Caco-2 (cell line): ENCODE data around the gene PRR36. TPM values are rescaled to one million over a fixed set of nuclear protein-coding genes. Genes with fewer than 3 reads are reported as not detected.
A peak's percentile ranks its signal among the peaks of the same experiment; 100 is the strongest.

Source experiments
- BruUV-seq: library from RNA; stranded (reverse); fragments of 400-500 nt; replicated peaks from 2 replicates; lab custom pipeline; 2021; lab: Mats Ljungman, UMichigan
- CTCF ChIA-PET: fragments of 300-600 bp; sonication (Branson Sonifier 250); formaldehyde crosslinking; loops from one replicate; lab custom pipeline; 2022; ENCODE audit warnings: antibody characterized with exemption; lab: Charles Lee
- POLR2A ChIA-PET: fragments of 300-600 bp; sonication (Branson Sonifier 250); formaldehyde crosslinking; loops from one replicate; lab custom pipeline; 2022; ENCODE audit warnings: antibody characterized with exemption; lab: Charles Lee
- DNase-seq, 2 experiments: peaks; one replicate each; pipeline versions ENCODE4 v3.0.0 to v3.0.0-alpha.2; 2020 to 2022
- H3K27me3 ChIP-seq: replicated peaks from 2 replicates; pipeline ENCODE4 v1.6.0; 2011; ENCODE audit warnings: low read length; ENCODE audit not compliant: control insufficient read depth, insufficient read depth
- H3K36me3 ChIP-seq: 2 replicates; pipeline ENCODE4 v1.5.1; 2011; ENCODE audit warnings: low read length; ENCODE audit not compliant: control insufficient read depth, insufficient read depth
- H3K4me1 ChIP-seq: fragments of 250-450 bp; sonication (Bioruptor Pico); 2 replicates; pipeline ENCODE4 v1.5.1; 2020; ENCODE audit warnings: mild to moderate bottlenecking
- H3K4me3 ChIP-seq: 2 replicates; pipeline ENCODE4 v1.5.1; 2011; ENCODE audit warnings: low read depth, mild to moderate bottlenecking, control low read depth, low read length
- H3K9me3 ChIP-seq: fragments of 250-450 bp; sonication (Bioruptor Pico); 2 replicates; pipeline ENCODE4 v1.5.1; 2020; ENCODE audit warnings: mild to moderate bottlenecking, moderate library complexity
- H3K27ac Mint-ChIP-seq: one replicate; pipeline ENCODE4 v1.8.0; 2022; ENCODE audit warnings: mixed read lengths; ENCODE audit not compliant: unreplicated experiment
- H3K27me3 Mint-ChIP-seq: one replicate; pipeline ENCODE4 v1.8.0; 2022; ENCODE audit warnings: mixed read lengths; ENCODE audit not compliant: insufficient read depth, unreplicated experiment
- H3K36me3 Mint-ChIP-seq: one replicate; pipeline ENCODE4 v1.8.0; 2022; ENCODE audit warnings: mild to moderate bottlenecking, mixed read lengths; ENCODE audit not compliant: insufficient read depth, unreplicated experiment
- H3K4me1 Mint-ChIP-seq: one replicate; pipeline ENCODE4 v1.8.0; 2022; ENCODE audit warnings: low read depth, mixed read lengths; ENCODE audit not compliant: unreplicated experiment
- H3K4me3 Mint-ChIP-seq: one replicate; pipeline ENCODE4 v1.8.0; 2022; ENCODE audit warnings: mild to moderate bottlenecking, moderate library complexity, mixed read lengths; ENCODE audit not compliant: unreplicated experiment
- H3K9me3 Mint-ChIP-seq: one replicate; pipeline ENCODE4 v1.8.0; 2022; ENCODE audit warnings: mixed read lengths; ENCODE audit not compliant: unreplicated experiment
- intact Hi-C: fragments of 100-400 bp; cut with micrococcal nuclease; formaldehyde crosslinking; loops from one replicate; pipeline ENCODE4 v1.10.0; 2022; ENCODE audit not compliant: unreplicated experiment
- total RNA-seq: library from RNA; stranded (reverse); gene quantifications from 2 replicates; pipeline ENCODE4 v1.2.3, GENCODE V29; 2022
- TF ChIP-seq, protein P1 (sequence below), 2 experiments: fragments of 200-600 bp in 1 of 2; IDR thresholded peaks; 1 replicate in 1 of 2; 2 replicates in 1 of 2; pipeline versions ENCODE4 v1.5.1 to v1.8.0; 2011 to 2022; ENCODE audit warnings: antibody characterized with exemption in 1 of 2, control low read depth in 1 of 2, inconsistent platforms in 1 of 2, low read depth in 1 of 2, low read length in 1 of 2, mild to moderate bottlenecking in 1 of 2, moderate library complexity in 1 of 2; ENCODE audit not compliant: insufficient read depth in 1 of 2, severe bottlenecking in 1 of 2, unreplicated experiment in 1 of 2

PRR36 gene
- total RNA-seq, 1 experiment from 2014 or later: 3.7 TPM

GRCh38 chr19:7920519-7921301, 46.5 kb upstream of the PRR36 start:
- Mint-ChIP-seq H3K27me3 (no peaks in the 10 kb centered on the region), H3K4me1 (peaks cover 7% of the 10 kb centered on the region), H3K27ac (peak overlapping the region; percentile 83), H3K9me3 (no peaks in the 10 kb centered on the region), H3K36me3 (peaks cover 33% of the 10 kb centered on the region), H3K4me3 (peak overlapping the region; percentile 87)
- no peaks in the 10 kb centered on the region for H3K27me3 ChIP-seq
- POLR2A ChIA-PET: interaction anchor here (0.6 to 2.3 kb wide), 7 partner anchors 8 to 399 kb away, joined by 3 to 69 read pairs (median 12); partner anchors contain the start of genes MAP2K7, MCOLN1 and TIMM44
- no TSS peak for BruUV-seq
- no peaks in the 10 kb centered on the region for H3K9me3 ChIP-seq
- H3K4me1 ChIP-seq: peaks cover 16% of the 10 kb centered on the region
- CTCF ChIA-PET: interaction anchor here (0.6 to 3.6 kb wide), 17 partner anchors 9 to 265 kb away, joined by 3 to 50 read pairs (median 5); partner anchors contain the start of genes MAP2K7 and TIMM44
- intact Hi-C loops: loop anchor here (1.0 kb wide), 1 partner anchor 51 kb away; no protein-coding TSS in a partner anchor
- peak; percentile 94 to 96 for DNase-seq
- no peaks in the 10 kb centered on the region for H3K36me3 ChIP-seq
- peak overlapping the region; percentile 63 for H3K4me3 ChIP-seq
- TF ChIP-seq, protein P1, sequence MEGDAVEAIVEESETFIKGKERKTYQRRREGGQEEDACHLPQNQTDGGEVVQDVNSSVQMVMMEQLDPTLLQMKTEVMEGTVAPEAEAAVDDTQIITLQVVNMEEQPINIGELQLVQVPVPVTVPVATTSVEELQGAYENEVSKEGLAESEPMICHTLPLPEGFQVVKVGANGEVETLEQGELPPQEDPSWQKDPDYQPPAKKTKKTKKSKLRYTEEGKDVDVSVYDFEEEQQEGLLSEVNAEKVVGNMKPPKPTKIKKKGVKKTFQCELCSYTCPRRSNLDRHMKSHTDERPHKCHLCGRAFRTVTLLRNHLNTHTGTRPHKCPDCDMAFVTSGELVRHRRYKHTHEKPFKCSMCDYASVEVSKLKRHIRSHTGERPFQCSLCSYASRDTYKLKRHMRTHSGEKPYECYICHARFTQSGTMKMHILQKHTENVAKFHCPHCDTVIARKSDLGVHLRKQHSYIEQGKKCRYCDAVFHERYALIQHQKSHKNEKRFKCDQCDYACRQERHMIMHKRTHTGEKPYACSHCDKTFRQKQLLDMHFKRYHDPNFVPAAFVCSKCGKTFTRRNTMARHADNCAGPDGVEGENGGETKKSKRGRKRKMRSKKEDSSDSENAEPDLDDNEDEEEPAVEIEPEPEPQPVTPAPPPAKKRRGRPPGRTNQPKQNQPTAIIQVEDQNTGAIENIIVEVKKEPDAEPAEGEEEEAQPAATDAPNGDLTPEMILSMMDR (IDR thresholded peaks at IDR 0.05; ENCODE audit: insufficient read depth in 1 of 2, low read depth in 1 of 2, low read length in 1 of 2, severe bottlenecking in 1 of 2, unreplicated experiment in 1 of 2): no peak

DNA sequence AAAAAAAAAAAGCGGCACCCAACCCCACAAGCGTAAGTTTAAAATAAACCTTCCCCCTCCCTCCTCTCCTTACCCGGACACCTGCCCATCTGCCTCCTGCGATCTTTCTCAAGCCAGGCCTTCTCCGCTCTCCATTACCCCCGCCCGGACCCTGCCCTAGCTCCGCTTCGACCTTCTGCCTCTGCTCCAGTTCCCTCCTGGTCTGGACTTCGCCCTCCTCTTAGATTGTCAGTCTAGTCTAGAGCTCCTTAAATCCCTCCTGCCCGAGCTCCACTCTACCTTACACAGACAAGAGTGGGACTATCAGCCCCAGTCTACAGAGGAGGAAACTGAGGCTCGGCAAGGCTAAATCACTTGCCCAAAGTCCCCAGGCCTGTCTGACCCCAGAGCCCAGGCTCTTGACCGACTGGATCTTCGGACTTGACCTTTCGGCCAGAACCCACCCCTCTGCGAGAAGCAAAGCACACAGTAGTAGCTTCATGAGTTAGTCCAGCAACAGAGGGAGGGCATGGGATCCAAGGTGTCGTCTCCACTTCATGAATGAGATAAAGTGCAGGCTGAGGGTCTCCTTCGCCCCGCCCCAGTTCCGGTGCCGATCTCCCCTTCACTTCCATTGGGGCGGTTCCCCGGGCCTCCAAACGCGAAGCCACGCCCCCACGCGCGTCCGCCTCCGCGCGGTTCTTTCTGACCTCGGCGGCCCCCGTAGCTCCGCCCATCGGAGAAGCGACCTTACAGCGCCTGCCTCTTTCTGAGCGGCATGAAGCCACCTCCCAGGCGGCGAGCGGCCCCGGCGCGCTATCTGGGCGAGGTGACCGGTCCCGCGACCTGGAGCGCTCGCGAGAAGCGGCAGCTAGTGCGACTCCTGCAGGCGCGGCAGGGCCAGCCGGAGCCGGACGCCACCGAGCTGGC, 45.7 kb upstream of the PRR36 start, which contains the start of gene SNAPC2:
SNAPC2 (plus strand) TSS at position 729 of the 909 bp plus-strand sequence; CDS start at position 758, 29 bp downstream.
- H3K27me3 Mint-ChIP-seq: no peaks in the 10 kb centered on the region
- Histone ChIP-seq H3K36me3 (no peaks in the 10 kb centered on the region), H3K27me3 (no peaks in the 10 kb centered on the region), H3K9me3 (no peaks in the 10 kb centered on the region), H3K4me3 (peak within 1 kb of the TSS; percentile 63), H3K4me1 (peaks cover 16% of the 10 kb centered on the region)
- ChIA-PET POLR2A (interaction anchor here (0.6 to 2.3 kb wide), 9 partner anchors 9 to 398 kb away, joined by 3 to 69 read pairs (median 8); partner anchors contain the start of genes ELAVL1, LRRC8E, MAP2K7 and MCOLN1), CTCF (interaction anchor here (0.6 to 3.6 kb wide), 16 partner anchors 8 to 266 kb away, joined by 3 to 50 read pairs (median 6); partner anchors contain the start of genes MAP2K7 and TIMM44)
- TSS peak; percentile 41 for BruUV-seq
- H3K4me1 Mint-ChIP-seq: peaks cover 7% of the 10 kb centered on the region
- intact Hi-C loops: loop anchor here (1.0 kb wide), 1 partner anchor 51 kb away; no protein-coding TSS in a partner anchor
- H3K9me3 Mint-ChIP-seq: no peaks in the 10 kb centered on the region
- TF ChIP-seq, protein P1 (IDR thresholded peaks at IDR 0.05; ENCODE audit: insufficient read depth in 1 of 2, low read depth in 1 of 2, low read length in 1 of 2, severe bottlenecking in 1 of 2, unreplicated experiment in 1 of 2): no peak
- peaks cover 31% of the 10 kb centered on the region for H3K36me3 Mint-ChIP-seq
- peak within 1 kb of the TSS; percentile 83 for H3K27ac Mint-ChIP-seq
- peak within 1 kb of the TSS; percentile 87 for H3K4me3 Mint-ChIP-seq
- peak; percentile 96 for DNase-seq
